ENCODE results near the gene PFKFB4. TPM values are rescaled to one million over a fixed set of nuclear protein-coding genes. Genes with fewer than 3 reads are reported as not detected.
A peak's percentile ranks its signal among the peaks of the same experiment; 100 is the strongest.

Gene PFKFB4
- total RNA-seq, 1 experiment from 2014 or later, result 12.3 TPM

DNA sequence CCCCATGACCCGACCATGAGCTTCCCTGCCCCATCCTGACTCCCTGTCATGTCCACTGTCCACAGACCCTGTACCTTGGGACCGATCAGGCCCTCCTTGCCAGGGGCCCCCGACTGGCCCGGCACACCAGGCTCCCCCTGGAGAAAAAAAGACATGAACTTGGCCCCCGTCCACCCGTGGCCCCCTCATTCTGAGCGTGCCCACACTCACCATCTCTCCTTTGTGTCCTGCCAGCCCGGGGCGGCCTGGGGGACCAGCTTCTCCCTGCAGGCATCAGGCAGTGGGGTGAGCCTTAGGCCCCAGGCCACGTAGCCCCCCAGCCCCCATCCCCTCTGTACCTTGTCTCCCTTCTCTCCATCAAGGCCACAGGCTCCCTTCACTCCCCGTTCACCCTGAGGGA is 10.9 kb upstream of the PFKFB4 start:
- Histone ChIP-seq H3K18ac (ENCODE audit: insufficient read length, low read depth, low read length) (no peak overlapping the region), H3K79me1 (ENCODE audit: insufficient read depth, low read depth, low read length, poor library complexity, severe bottlenecking) (no peaks in the 10 kb centered on the region), H3K14ac (ENCODE audit: insufficient read depth, low read length) (no peak overlapping the region; the same call in 1 of the 2 replicates), H4K8ac (replicated peaks; ENCODE audit: insufficient read length, low read depth, low read length) (no peak overlapping the region), H2BK20ac (ENCODE audit: low read depth, low read length, poor library complexity, severe bottlenecking) (no peak overlapping the region), H4K20me1 (ENCODE audit: control insufficient read depth, insufficient read depth, insufficient read length) (no peaks in the 10 kb centered on the region), H3K23me2 (ENCODE audit: insufficient read length, low read depth, low read length, poor library complexity, severe bottlenecking) (no peaks in the 10 kb centered on the region), H2BK15ac (ENCODE audit: low read depth, low read length) (no peak overlapping the region), H2BK120ac (ENCODE audit: low read depth, low read length, poor library complexity, severe bottlenecking) (no peak overlapping the region), H3T11ph (ENCODE audit: low read length) (no peak overlapping the region), H3K27ac (ENCODE audit: insufficient read length, low read depth, low read length) (no peak overlapping the region), H3K56ac (ENCODE audit: insufficient read length, low read depth, low read length) (no peak overlapping the region), H2AFZ (ENCODE audit: low read length) (no peak overlapping the region), H3K9ac (ENCODE audit: extremely low read depth, insufficient read length, low read length) (no peak overlapping the region), H3K27me3 (ENCODE audit: insufficient read depth, low read length) (no peaks in the 10 kb centered on the region), H2AK5ac (ENCODE audit: insufficient read length, low read length) (no peak overlapping the region), H3K9me3 (ENCODE audit: control insufficient read depth, low read depth, low read length) (no peaks in the 10 kb centered on the region), H3K79me2 (ENCODE audit: insufficient read depth, low read length) (no peaks in the 10 kb centered on the region), H4K91ac (ENCODE audit: insufficient read length, low read depth, low read length) (no peak overlapping the region), H2BK12ac (ENCODE audit: insufficient read length, low read depth, low read length) (no peak overlapping the region), H2BK5ac (ENCODE audit: insufficient read length, low read length) (no peak overlapping the region), H3K4me2 (ENCODE audit: insufficient read depth, insufficient read length, low read length) (no peak overlapping the region), H4K5ac (ENCODE audit: insufficient read length, low read depth, low read length) (no peak overlapping the region), H3K23ac (ENCODE audit: insufficient read length, low read depth, low read length) (no peak overlapping the region), H3K4me1 (ENCODE audit: insufficient read depth, low read length) (no peaks in the 10 kb centered on the region; the same call in 1 of the 2 replicates), H3K4ac (ENCODE audit: low read depth, low read length) (no peak overlapping the region)
- TF ChIP-seq, protein P1, sequence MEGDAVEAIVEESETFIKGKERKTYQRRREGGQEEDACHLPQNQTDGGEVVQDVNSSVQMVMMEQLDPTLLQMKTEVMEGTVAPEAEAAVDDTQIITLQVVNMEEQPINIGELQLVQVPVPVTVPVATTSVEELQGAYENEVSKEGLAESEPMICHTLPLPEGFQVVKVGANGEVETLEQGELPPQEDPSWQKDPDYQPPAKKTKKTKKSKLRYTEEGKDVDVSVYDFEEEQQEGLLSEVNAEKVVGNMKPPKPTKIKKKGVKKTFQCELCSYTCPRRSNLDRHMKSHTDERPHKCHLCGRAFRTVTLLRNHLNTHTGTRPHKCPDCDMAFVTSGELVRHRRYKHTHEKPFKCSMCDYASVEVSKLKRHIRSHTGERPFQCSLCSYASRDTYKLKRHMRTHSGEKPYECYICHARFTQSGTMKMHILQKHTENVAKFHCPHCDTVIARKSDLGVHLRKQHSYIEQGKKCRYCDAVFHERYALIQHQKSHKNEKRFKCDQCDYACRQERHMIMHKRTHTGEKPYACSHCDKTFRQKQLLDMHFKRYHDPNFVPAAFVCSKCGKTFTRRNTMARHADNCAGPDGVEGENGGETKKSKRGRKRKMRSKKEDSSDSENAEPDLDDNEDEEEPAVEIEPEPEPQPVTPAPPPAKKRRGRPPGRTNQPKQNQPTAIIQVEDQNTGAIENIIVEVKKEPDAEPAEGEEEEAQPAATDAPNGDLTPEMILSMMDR (conservative IDR thresholded peaks at IDR 0.05), result no peak
- Mint-ChIP-seq H3K9me3 (no peaks in the 10 kb centered on the region; a peak in 1 of 5 replicates), H3K27ac (peak overlapping the region in 1 of 3 experiments; percentile 64; a peak in 1 of 7 replicates), H3K36me3 (ENCODE audit: insufficient read depth in 1 of 3, low read depth in 3 of 3) (peaks cover 0 to 18% (median 0%) of the 10 kb centered on the region in 3 experiments; a peak in 3 of 7 replicates), H3K4me3 (no peak overlapping the region), H3K27me3 (ENCODE audit: low read depth) (no peaks in the 10 kb centered on the region), H3K4me1 (peaks cover 16 to 18% of the 10 kb centered on the region in 2 experiments)
- no CpG with 5 or more reads among the region's 11 CpGs for WGBS (ENCODE audit: extremely low coverage, insufficient read length, low lambda C conversion rate)
- DNase-seq, result no peak
